HG03460 (cell line): Measurements from ENCODE around the gene B3GAT1.
"Not testable (repeated sequence)": the region's sequence is repeated elsewhere in the genome, so short reads cannot be mapped to it uniquely, and the experiment has no call there.

Experiments used
- ATAC-seq: cut with Tn5 transposase; IDR thresholded peaks from one replicate; pipeline ENCODE4 v1.9.1; 2021; ENCODE audit not compliant: unreplicated experiment

The B3GAT1 gene, protein sequence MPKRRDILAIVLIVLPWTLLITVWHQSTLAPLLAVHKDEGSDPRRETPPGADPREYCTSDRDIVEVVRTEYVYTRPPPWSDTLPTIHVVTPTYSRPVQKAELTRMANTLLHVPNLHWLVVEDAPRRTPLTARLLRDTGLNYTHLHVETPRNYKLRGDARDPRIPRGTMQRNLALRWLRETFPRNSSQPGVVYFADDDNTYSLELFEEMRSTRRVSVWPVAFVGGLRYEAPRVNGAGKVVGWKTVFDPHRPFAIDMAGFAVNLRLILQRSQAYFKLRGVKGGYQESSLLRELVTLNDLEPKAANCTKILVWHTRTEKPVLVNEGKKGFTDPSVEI

DNA sequence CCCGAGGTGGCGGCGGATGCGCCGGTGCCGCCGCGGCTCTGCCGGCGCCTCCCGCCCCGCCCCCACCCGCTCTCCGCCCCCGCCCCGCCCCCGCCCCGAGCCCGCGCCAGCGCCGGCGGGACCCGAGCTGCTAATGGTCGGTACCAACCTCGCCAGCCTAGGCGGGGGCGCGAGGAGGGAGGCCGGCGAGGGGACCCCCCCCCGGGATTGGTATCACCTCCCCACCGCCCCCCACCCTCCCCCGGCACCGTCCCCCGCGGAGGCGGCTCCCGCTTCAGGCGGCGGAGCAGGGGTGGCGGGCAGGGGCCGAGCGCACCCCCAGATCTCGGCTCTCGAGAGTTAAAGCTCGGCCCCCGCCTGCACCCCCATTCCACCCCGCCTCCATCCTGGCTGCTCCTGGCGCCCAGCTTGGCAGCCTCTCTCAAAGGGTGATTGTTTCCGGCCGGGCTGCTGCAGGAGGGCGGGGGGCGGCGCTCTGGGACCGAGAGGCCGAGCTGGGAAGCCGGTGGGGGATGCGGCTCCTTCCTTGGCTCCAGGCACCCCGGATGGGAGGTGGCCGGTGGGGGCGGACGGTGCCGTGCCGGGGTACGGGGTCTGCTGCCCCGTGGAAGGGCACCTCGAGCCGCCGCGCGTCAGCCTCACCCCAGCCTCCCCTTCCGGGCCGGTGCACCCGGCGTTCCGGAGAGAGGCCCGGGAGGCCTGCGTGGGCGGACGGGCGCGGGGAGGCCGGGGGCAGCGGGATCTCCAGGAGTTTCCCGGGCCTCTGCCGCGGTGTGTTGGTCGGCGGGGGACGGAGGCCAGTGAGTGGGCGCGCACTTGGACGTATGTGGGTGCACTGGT lies at the start of gene B3GAT1:
TSS of gene B3GAT1 (minus strand) at position 40 of the 840 bp plus-strand sequence. CDS start 24,583 bp downstream, outside the sequence.
- ATAC-seq: no peak

DNA sequence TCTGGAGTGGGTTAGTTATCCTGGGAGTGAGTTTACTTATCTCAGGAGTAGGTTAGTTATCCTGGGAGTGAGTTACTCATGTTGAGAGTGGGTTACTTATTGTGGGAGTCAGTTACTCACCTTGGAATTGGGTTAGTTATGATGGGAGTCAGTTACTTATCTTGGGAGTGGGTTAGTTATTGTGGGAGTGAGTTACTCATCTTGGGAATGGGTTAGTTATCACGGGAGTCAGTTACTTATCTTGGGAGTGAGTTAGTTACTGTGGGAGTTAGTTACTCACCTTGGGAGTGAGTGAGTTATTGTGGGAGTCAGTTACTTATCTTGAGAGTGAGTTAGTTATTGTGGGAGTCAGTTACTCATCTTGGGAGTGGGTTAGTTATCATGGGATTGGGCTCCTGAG lies 49.6 kb upstream of the B3GAT1 start:
- ATAC-seq: no peak

DNA sequence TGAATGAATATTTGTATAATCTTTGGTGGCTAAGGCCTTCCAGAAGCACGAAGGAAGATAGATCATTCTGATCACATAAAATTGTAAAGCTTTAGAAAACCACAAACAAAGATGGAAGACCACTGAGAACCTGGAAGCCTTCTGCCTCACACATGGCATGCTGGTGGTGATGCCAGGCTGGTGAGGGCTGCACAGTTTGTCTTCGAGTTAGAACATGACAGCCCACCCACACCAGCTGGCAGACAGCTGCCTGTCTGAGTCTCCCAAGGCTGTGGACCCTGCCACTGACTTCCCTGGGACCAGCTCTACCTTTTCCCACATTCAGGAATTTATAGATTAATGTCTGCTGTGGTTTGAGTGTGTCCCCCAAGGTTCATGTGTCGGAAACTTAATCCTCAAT lies 48.8 kb upstream of the B3GAT1 start:
- no peak for ATAC-seq

DNA sequence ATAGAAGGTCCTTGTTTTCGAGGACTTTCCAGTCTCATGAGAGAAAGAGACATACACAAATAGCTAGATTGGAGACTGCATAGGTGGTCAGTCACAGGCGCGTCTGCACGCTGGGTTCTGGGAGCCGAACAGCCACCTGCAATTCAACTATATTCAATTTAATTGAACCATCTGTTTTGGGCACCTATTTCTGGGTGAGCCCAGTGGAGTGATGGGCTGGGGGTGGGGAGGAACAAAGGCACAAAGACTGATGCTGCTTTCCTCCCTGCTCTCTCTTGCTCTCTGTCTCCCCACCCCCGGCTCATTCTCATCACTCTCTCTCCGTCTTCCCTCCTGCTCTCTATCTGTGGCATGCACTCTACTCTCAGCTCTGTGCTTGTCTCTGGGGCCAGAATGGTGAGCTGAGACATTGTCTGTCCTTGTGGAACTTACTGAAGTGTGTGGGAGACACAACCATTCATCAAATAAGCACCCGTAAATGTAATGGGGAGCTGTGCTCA lies 48.1 kb upstream of the B3GAT1 start:
- ATAC-seq: no peak

DNA sequence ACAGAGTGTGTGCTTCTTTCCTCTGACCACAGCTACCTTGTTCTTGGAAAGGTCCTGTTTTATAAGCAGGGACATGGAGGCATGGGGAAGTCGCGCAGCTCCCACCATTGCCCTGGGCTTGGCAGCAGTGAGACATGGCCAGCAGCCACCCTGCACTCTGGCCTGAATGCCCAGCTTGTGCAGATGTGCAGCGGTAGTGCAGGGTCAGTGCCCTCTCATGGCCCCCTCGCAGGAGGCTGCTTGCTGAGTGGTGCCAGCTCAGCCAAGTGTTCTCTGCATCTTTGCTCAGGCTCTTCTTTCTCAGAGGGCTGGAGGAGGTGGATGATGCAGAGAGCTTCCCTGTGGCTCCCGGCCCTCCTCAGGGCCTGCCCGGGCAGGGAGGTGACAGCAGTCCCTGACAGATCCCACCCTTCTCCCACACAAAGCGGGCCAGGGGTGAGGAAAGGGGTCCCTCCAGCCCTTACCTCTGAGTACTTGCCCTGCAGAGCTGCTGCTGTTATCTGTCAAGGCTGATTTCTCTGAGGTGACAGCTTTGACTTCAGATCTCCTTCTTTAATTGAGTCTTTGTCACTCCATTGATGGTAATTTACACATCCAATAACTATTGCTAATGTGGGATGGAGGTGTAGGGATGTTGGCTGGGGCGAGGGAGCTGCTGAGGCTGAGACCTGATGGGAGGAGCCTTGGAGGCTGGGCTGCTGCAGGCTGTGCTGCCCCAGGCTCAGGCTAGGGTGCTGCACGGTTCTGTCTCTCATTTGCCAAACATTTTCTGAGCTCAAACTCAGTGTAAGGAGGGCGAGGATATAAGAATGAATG lies 47.4 kb upstream of the B3GAT1 start:
- ATAC-seq: no peak

DNA sequence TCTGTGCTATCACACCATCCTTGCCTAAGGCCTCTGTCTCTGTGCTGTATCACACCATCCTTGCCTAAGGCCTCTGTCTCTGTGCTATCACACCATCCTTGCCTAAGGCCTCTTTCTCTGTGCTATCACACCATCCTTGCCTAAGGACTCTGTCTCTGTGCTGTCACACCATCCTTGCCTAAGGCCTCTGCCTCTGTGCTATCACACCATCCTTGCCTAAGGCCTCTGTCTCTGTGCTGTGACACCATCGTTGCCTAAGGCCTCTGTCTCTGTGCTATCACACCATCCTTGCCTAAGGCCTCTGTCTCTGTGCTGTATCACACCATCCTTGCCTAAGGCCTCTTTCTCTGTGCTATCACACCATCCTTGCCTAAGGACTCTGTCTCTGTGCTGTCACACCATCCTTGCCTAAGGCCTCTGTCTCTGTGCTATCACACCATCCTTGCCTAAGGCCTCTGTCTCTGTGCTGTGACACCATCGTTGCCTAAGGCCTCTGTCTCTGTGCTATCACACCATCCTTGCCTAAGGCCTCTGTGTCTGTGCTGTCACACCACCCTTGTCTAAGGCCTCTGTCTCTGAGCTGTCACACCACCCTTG lies 45.5 kb upstream of the B3GAT1 start:
- ATAC-seq: not testable (repeated sequence)

DNA sequence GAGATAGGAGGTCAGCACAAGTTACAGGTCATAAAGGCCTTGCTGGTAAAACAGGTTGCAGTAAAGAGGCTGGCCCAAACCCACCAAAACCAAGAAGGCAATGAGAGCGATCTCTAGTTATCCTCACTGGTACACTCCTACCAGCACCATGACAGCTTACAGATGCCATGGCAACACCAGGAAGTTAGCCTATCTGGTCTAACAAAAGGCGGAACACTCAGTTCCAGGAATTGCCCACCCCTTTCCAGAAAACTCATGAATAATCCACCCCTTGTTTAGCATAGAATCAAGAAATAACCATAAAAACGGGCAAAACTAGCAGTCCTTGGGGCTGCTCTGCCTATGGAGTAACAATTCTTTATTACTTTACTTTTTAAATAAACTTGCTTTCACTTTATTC lies 43.5 kb upstream of the B3GAT1 start:
- no peak for ATAC-seq

DNA sequence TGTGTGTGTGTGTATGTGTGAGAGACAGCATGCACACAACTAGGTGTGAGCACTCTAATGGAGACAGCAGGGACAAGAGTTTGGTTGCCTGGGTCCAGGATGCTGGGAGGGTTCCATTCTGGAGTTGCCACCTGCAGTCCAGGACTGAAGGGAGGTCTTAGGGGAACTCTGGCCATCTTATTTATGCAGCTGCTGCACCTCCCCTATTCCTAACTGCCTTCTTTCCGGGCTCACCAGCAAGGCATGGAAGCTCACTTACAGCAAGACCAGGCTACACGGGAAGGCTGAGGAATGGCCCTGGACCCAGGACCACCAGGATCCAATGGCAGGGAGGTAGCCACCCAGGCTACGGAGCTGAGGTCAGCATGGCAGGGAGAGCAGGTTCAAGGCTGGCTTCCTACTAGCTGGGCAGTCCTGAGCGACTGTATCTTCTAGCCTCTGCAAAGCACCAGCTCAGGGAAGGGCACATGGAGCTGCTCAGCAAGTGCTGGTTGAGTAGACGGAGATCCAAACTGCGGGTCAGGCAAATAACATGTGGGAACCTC lies 42.2 kb upstream of the B3GAT1 start:
- ATAC-seq: no peak

DNA sequence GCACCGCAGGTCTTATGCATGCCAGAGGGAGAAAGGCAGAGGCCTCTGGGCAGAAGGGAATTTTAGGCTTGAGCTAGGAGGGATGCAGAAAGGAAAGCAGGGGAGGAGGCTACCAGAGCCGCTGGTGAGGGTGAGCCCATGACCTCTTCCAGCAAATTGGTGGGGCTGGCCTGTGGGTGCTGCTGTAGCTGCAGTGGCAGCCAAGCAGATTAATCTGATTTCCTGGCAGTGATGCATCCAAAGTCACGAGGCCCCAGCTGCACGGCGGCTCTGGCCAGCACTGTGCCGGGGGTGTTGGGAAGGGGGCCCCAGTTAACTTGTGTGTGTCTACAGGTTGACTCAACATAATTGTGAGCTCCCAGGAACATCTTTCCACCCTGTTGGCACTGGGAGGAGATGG lies 41.4 kb upstream of the B3GAT1 start:
- no peak for ATAC-seq

DNA sequence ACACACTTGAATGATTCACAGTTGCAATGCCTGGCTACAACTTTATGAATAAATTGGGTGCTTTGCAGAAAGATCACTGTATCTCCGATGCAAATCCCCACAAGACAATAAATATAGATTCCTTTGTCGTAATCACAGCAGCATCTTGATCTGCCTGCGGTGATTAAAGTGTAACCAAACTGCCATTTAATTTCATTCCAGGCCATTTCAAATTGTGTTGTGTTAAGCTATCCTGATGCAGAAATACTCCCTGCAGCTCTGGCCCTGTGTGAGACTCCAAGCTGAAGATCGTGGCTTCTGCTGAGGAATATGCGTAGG lies 40.8 kb upstream of the B3GAT1 start:
- no peak for ATAC-seq

DNA sequence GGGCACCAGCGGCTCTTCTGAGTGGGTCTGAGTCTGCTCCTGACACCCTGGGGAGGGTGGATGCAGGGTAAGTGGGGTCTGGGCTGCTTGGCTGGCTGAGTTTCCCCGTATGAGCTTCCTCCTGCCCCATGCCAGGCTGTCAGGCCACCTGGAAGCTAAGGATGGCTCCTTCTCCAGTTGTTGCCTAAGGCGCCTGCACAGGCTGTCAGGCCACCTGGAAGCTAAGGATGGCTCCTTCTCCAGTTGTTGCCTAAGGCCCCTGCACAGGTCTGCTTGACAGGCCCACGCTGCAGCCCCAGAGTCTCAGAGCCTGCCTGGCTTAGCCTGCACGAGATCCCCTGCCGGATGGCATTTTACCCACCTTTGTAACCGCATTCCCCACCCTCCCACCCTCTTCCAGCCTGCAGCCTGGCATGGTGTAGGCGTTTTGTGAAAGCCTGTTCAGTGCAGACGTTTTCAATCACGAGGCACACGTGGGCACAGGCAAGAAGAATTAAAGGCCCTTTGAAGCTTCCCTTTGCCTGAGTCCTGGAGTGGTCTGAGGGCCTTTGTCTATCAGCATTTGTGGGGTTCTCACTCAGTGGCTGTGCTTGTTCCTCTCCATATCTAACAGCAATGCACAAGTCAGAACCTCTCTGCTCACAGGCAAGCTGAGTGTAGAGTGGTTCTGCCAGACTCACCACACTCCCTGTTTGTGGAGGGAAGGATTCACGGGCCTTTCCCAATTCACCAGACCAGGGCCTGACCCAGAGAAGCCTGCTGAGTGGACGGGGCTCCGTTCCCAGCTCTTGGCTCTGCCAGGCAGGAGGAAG lies 40.2 kb upstream of the B3GAT1 start:
- no peak for ATAC-seq

DNA sequence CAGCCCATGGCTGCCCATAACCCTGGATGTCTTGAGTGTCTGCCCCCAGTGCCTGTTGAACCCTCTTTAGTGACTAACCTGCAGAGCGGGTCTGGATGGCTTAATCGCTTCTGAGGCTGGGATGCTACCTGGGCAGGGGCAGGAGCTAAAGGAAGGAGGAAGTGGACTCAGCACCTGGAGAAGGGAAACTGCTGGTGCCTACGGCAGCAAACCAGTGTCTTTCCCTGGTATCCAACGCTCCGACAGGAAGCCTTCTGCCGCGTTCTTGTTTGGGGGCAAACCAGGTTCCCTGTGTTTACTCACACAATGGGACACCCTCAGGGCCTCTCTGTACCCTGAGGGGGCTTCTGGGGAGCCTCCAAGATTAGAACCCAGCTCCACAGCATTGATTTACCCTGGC lies 38.1 kb upstream of the B3GAT1 start:
- no peak for ATAC-seq

DNA sequence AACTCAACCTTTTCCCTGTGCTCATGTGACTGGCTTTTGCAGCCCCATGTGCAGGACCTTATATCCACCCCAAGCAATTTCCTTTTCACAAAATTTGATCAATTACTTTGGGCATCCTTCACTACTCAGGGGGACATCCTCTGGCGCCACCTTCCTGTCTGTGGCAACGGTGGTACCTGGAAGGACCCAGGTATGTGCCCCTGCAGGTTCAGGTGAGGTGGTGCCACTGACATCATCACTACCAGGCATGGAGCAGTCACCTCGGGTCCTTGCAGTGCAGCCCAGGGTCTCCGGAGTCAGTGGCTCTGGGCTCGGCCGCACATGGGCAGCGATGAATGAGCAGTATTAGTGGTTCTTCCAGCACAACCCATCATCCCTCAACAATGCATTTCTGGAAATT lies 37.7 kb upstream of the B3GAT1 start:
- no peak for ATAC-seq

DNA sequence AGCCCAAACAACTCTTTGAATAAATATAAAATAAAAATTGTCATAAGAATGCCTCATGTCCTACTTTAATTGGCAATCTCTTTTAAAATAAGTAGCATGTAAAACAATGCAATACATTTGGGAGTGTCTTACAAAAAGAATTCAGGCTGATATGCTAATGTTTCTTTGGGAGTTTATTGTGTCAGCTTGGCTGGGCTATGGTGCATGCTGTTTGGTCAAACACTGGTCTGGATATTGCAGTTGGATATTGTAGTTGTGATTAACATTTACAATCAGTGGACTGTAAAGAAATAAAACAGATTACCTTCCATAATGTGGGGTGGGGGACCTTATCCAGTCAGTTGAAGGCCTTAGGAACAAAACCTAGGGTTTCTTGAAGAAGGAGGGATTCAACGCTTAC lies 37.0 kb upstream of the B3GAT1 start:
- ATAC-seq: no peak

DNA sequence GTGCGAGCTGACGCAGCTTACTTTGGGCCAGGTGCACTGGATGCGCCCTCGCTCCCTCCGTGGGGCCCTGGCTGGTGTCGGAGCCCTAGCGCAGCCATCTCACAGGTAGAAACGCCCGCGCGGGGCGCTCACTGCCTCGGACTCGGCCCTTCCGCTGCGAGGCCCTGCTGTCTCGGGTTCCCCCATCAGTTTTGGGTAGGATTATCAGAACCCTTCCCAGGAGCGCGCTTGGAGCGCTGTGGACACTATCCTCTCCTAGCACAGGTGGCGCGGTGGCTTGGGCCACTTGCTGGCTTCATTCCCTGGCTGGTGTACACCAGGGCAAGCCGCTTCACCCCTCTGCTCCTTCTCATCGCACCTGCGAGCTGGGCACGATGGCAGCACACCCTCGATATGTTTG lies 35.7 kb upstream of the B3GAT1 start:
- no peak for ATAC-seq

DNA sequence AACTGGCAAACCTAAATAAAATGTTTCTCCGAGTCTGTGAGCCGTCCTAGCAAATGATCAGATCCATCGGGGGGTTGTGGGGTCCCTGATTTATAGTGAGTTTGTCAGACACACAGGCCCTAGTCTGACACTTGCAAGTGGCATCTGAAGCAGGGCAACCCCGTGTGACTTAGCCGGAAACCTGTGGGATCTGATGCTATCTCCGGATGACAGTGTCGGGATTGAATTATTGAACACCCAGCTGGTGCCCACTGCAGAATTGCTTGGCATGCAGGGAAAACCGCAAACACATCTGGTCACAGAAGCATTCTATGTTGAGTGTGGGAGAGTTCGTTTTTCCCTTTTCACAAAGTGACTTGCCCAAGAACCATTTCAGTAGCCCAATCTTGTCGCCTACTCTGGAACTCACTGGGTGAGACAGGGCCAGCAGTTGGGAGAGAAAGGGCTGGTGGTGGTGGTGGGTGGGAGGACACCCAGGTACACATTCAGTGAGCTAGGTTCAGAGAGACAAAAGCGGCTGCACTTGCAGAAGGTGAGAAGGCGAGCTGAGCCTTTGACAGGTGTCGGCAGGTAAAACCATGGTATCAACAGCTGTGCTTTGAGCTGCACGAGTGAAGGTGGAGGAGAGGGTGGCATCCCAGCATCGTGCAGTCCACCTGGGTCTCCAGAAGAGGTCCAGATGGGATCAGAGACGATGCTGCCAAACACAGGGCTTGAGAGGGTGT lies 33.7 kb upstream of the B3GAT1 start:
- ATAC-seq: no peak

DNA sequence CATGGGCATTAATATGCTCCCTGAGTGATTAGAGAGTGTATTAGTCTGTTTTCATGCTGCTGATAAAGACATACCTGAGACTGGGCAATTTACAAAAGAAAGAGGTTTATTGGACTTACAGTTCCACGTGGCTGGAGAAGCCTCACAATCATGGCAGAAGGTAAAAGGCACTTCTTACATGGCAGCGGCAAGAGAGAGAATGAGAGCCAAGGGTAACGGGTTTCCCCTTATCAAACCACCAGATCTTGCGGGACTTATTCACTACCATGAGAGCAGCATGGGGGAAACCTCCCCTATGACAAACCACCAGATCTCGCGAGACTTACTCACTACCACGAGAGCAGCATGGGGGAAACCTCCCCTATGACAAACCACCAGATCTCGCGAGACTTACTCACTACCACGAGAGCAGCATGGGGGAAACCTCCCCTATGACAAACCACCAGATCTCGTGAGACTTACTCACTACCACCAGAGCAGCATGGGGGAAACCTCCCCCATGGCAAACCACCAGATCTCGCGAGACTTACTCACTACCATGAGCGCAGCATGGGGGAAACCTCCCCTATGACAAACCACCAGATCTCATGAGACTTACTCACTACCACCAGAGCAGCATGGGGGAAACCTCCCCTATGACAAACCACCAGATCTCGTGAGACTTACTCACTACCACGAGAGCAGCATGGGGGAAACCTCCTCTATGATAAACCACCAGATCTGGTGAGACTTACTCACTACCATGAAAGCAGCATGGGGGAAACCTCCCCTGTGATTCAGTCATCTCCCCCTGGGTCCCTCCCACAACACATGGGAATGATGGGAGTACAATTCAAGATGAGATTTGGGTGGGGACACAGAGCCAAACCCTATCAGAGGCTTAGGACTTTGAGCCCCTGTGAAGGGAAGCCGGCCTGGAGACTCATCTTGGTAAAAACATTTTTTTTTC lies 32.4 kb upstream of the B3GAT1 start:
- not testable (repeated sequence) for ATAC-seq

DNA sequence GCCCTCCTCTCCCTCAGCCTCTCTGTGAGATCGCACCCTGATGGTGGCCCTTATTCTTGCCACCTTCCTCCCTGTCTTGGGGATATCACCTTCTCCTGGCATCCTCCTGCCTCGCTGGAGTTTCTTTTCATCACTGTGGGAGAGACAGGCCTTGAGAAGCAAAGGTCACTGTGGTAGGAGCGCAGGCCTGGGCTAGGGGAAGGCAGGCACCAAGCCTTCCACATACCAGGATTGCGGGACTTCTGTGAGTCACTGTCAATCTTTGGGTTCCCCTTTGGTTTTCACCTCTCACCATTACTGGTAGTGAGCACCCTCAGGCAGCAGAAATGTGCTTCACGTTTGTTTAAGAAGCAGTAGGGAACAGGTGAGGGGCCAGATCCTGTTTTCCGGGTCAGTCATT lies 31.2 kb upstream of the B3GAT1 start:
- no peak for ATAC-seq
